ENCODE data around the gene NUDT16. TPM values are rescaled to one million over a fixed set of nuclear protein-coding genes. Genes with fewer than 3 reads are reported as not detected.

The NUDT16 gene
- polyA plus RNA-seq, 4 donors = 35.1 to 44.4 (median 42.5) TPM

- DNase-seq (ENCODE audit: low read depth in 4 of 4, low spot score in 2 of 4) = no peak
Measured at GRCh38 chr3:131435000-131435399, 53.4 kb downstream of the NUDT16 start.

Other genes starting within 250 kb of the NUDT16 start
- 100 to 1,000 TPM; 108 to 119 (median 115) TPM for gene MRPL3, start 121.2 kb downstream of the NUDT16 start, polyA plus RNA-seq (ENCODE audit: insufficient read length in 4 of 4)